ENCODE results near the gene LGR6.

Gene LGR6

GRCh38 chr1:202249846-202250245, 56.2 kb downstream of the LGR6 start:
- no peak overlapping the region for H2AFZ ChIP-seq (ENCODE audit: low read depth)
- no peak for TF ChIP-seq CTCF (conservative IDR thresholded peaks at IDR 0.05; ENCODE audit: low read depth, low read length)
- no peaks in the 10 kb centered on the region for H3K36me3 ChIP-seq (ENCODE audit: insufficient read depth)
- H4K20me1 ChIP-seq (ENCODE audit: insufficient read depth) = no peaks in the 10 kb centered on the region
- no peaks in the 10 kb centered on the region for H3K4me1 ChIP-seq (ENCODE audit: low read depth, poor library complexity, severe bottlenecking)
- no peaks in the 10 kb centered on the region for H3K79me2 ChIP-seq (ENCODE audit: insufficient read depth, low read depth)
- H3K9ac ChIP-seq = no peak overlapping the region
- H3K27ac ChIP-seq = no peak overlapping the region
- no peak overlapping the region for H3K4me2 ChIP-seq
- H3K4me3 ChIP-seq (IDR thresholded peaks at IDR 0.05; ENCODE audit: insufficient read depth, low read depth, low read length) = no peak overlapping the region
- peaks cover 21% of the 10 kb centered on the region; the same call in 1 of the 2 replicates for H3K27me3 ChIP-seq (ENCODE audit: insufficient read depth, low read depth)

GRCh38 chr1:202250982-202251381, 57.4 kb downstream of the LGR6 start:
- Histone ChIP-seq H3K27ac (no peak overlapping the region), H3K27me3 (ENCODE audit: insufficient read depth, low read depth) (peaks cover 21% of the 10 kb centered on the region; the same call in 1 of the 2 replicates), H3K4me2 (no peak overlapping the region), H3K4me3 (IDR thresholded peaks at IDR 0.05; ENCODE audit: insufficient read depth, low read depth, low read length) (no peak overlapping the region), H4K20me1 (ENCODE audit: insufficient read depth) (no peaks in the 10 kb centered on the region), H3K36me3 (ENCODE audit: insufficient read depth) (no peaks in the 10 kb centered on the region), H3K9ac (no peak overlapping the region), H3K4me1 (ENCODE audit: low read depth, poor library complexity, severe bottlenecking) (no peaks in the 10 kb centered on the region), H2AFZ (ENCODE audit: low read depth) (no peak overlapping the region), H3K79me2 (ENCODE audit: insufficient read depth, low read depth) (no peaks in the 10 kb centered on the region)
- TF ChIP-seq CTCF (conservative IDR thresholded peaks at IDR 0.05; ENCODE audit: low read depth, low read length) = no peak

- Histone ChIP-seq H3K36me3 (ENCODE audit: insufficient read depth) (no peaks in the 10 kb centered on the region), H3K4me3 (IDR thresholded peaks at IDR 0.05; ENCODE audit: insufficient read depth, low read depth, low read length) (no peak overlapping the region), H2AFZ (ENCODE audit: low read depth) (no peak overlapping the region), H4K20me1 (ENCODE audit: insufficient read depth) (no peaks in the 10 kb centered on the region), H3K4me1 (ENCODE audit: low read depth, poor library complexity, severe bottlenecking) (no peaks in the 10 kb centered on the region), H3K4me2 (no peak overlapping the region), H3K9ac (no peak overlapping the region), H3K27ac (no peak overlapping the region), H3K79me2 (ENCODE audit: insufficient read depth, low read depth) (no peaks in the 10 kb centered on the region), H3K27me3 (ENCODE audit: insufficient read depth, low read depth) (peaks cover 17% of the 10 kb centered on the region; the same call in 1 of the 2 replicates)
- no peak for TF ChIP-seq CTCF (conservative IDR thresholded peaks at IDR 0.05; ENCODE audit: low read depth, low read length)
These were observed 58.0 kb downstream of the LGR6 start for GRCh38 chr1:202251424-202252256.

- no peak overlapping the region for H3K4me3 ChIP-seq (IDR thresholded peaks at IDR 0.05; ENCODE audit: insufficient read depth, low read depth, low read length)
- no peak for TF ChIP-seq CTCF (conservative IDR thresholded peaks at IDR 0.05; ENCODE audit: low read depth, low read length)
- no peaks in the 10 kb centered on the region for H4K20me1 ChIP-seq (ENCODE audit: insufficient read depth)
- H3K79me2 ChIP-seq (ENCODE audit: insufficient read depth, low read depth) = no peaks in the 10 kb centered on the region
- no peak overlapping the region for H3K9ac ChIP-seq
- no peaks in the 10 kb centered on the region for H3K4me1 ChIP-seq (ENCODE audit: low read depth, poor library complexity, severe bottlenecking)
- no peak overlapping the region for H3K4me2 ChIP-seq
- H3K36me3 ChIP-seq (ENCODE audit: insufficient read depth) = no peaks in the 10 kb centered on the region
- no peak overlapping the region for H2AFZ ChIP-seq (ENCODE audit: low read depth)
- no peak overlapping the region for H3K27ac ChIP-seq
- peaks cover 11% of the 10 kb centered on the region; the same call in 1 of the 2 replicates for H3K27me3 ChIP-seq (ENCODE audit: insufficient read depth, low read depth)
These were observed 58.7 kb downstream of the LGR6 start for GRCh38 chr1:202252271-202252670.
